ENCODE results near the gene AFF4. TPM values are rescaled to one million over a fixed set of nuclear protein-coding genes. Genes with fewer than 3 reads are reported as not detected.

Gene AFF4
- total and polyA plus RNA-seq, 2 of the 4 experiments (the other 2 are of a cell fraction), result 27.3 to 57.2 TPM

DNA sequence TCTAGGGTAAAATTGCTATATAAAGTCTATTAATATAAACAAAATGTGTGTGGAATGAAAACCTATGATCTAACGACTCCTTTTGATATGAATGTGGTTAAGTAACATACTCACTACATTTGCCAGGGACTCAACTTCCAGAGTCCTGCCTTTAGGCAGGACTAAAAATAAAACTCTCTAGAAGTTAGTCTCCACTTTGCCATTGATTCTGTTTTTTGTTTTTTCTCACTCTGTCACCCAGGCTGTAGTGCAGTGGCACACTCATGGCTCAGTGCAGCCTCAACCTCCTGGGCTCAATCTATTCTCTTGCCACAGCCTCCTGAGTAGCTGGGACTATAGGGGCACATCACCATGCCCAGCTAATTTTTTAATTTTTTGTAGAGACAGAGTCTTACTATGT lies 32.9 kb upstream of the AFF4 start:
- Histone ChIP-seq H3K56ac (ENCODE audit: extremely low read depth, insufficient read depth, low read length) (no peak overlapping the region), H4K91ac (ENCODE audit: insufficient read depth, low read depth, low read length) (no peak overlapping the region), H3K4me1 (ENCODE audit: control insufficient read depth, insufficient read depth, low read length) (no peaks in the 10 kb centered on the region), H2AFZ (replicated peaks; ENCODE audit: low read length, poor library complexity) (no peak overlapping the region), H3K9me3 (ENCODE audit: control insufficient read depth, insufficient read depth, low read length) (no peaks in the 10 kb centered on the region), H2BK20ac (ENCODE audit: low read depth, low read length) (no peak overlapping the region), H4K8ac (ENCODE audit: low read depth in 2 of 2, low read length in 2 of 2) (no peak overlapping the region), H2BK120ac (ENCODE audit: low read depth, low read length) (no peak overlapping the region), H3K9ac (ENCODE audit: low read depth, low read length) (no peak overlapping the region), H4K5ac (ENCODE audit: low read depth, low read length) (no peak overlapping the region), H3K4me3 (ENCODE audit: insufficient read depth, low read depth, low read length) (no peak overlapping the region), H2AK5ac (ENCODE audit: low read depth, low read length) (no peak overlapping the region), H3K14ac (replicated peaks; ENCODE audit: low read depth, low read length) (no peak overlapping the region), H4K20me1 (ENCODE audit: insufficient read depth, low read length) (no peaks in the 10 kb centered on the region), H3K36me3 (ENCODE audit: control insufficient read depth, insufficient read depth, low read length) (no peaks in the 10 kb centered on the region), H2BK5ac (ENCODE audit: low read depth, low read length, poor library complexity, severe bottlenecking) (no peak overlapping the region), H2BK15ac (ENCODE audit: low read depth, low read length) (no peak overlapping the region), H3K4ac (ENCODE audit: low read depth, low read length) (no peak overlapping the region), H3K9me1 (ENCODE audit: insufficient read depth, low read length) (no peaks in the 10 kb centered on the region), H3K4me2 (ENCODE audit: low read depth, low read length) (no peak overlapping the region), H3K18ac (ENCODE audit: low read depth, low read length) (no peak overlapping the region), H3K27me3 (ENCODE audit: control insufficient read depth, insufficient read depth, low read length) (no peaks in the 10 kb centered on the region), H3K79me1 (ENCODE audit: low read depth in 1 of 2, low read length in 2 of 2) (no peaks in the 10 kb centered on the region), H2AK9ac (replicated peaks; ENCODE audit: low read depth, low read length, poor library complexity) (no peak overlapping the region), H3K23ac (ENCODE audit: low read depth, low read length) (no peak overlapping the region), H3K27ac (ENCODE audit: insufficient read depth, low read length) (no peak overlapping the region)
- WGBS, 2 experiments (ENCODE audit: extremely low coverage in 2 of 2, insufficient read length in 1 of 2), result no CpG with 5 or more reads among the region's 1 CpG
- DNase-seq (no peak), ATAC-seq (ENCODE audit: low read depth) (no peak)
- dilution Hi-C loops (cut with HindIII; ENCODE audit: low sequenced_read_pairs, unreplicated experiment), result no loop called here
- intact Hi-C loops (cut with micrococcal nuclease), result no loop called here
- TF ChIP-seq FOS (IDR thresholded peaks at IDR 0.05; ENCODE audit: low read depth, low read length) (no peak), CEBPB (IDR thresholded peaks at IDR 0.05; ENCODE audit: low read depth, low read length) (no peak), MXI1 (IDR thresholded peaks at IDR 0.05; ENCODE audit: borderline replicate concordance, low read depth, low read length) (no peak), BHLHE40 (IDR thresholded peaks at IDR 0.05; ENCODE audit: low read depth, low read length) (no peak), ELK1 (IDR thresholded peaks at IDR 0.05; ENCODE audit: borderline replicate concordance, low read depth, low read length) (no peak), MAFK (IDR thresholded peaks at IDR 0.05; ENCODE audit: low read depth, low read length) (no peak), POLR2A (IDR thresholded peaks at IDR 0.05; ENCODE audit: low read depth, low read length) (no peak), SMC3 (IDR thresholded peaks at IDR 0.05; ENCODE audit: low read depth, low read length) (no peak)
- CTCF ChIA-PET, result no interaction called here
- POLR2A ChIA-PET (ENCODE audit: unreplicated experiment), result no interaction called here
- in situ Hi-C loops (cut with MboI; ENCODE audit: low sequenced_read_pairs), result no loop called here
- no TSS peak for BruUV-seq (replicated peaks)
